DMS114 treated with DMSO at 0.1 percent for 48 hours (cell line): ENCODE results near the gene KIR2DL1.
"Not testable (repeated sequence)": the region's sequence is repeated elsewhere in the genome, so short reads cannot be mapped to it uniquely, and the experiment has no call there.

Source experiments
- DNase-seq: peaks from one replicate; lab custom pipeline; 2025; ENCODE audit not compliant: unreplicated experiment; lab: John Stamatoyannopoulos, UW

Gene KIR2DL1

DNA sequence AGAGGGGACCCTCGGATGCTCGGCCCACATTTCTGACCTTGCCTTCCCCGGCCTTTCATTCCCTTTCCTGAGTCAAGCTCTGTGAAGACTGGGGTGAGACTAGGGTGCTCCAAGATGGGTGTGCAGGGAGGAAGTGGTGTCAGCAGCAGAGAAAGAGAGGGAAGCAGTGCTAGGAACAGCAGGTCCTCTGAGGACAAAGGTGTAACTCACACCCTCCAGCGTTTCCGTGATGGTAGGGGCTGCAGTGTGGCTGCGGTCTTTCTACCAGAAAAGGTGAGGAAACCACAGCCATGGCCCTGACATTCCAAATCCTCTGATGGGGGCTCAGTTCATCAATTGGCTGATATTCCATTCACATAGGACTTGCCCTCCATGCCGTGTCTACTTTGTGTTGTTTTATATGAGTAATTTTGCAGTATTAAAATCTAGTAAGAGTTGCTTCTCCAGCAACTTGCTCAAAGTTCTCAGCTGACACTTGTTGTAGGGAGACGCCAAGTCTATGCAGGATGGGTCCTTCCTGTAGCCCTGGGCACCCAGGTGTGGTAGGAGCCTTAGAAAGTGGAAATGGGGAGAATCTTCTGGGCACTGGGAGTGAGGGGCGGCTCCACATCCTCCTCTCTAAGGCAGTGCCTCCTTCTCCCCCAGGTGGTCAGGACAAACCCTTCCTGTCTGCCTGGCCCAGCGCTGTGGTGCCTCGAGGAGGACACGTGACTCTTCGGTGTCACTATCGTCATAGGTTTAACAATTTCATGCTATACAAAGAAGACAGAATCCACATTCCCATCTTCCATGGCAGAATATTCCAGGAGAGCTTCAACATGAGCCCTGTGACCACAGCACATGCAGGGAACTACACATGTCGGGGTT, 48.3 kb downstream of the KIR2DL1 start:
- no peak for DNase-seq

GRCh38 chr19:54824416-54824815, 54.8 kb downstream of the KIR2DL1 start:
- not testable (repeated sequence) for DNase-seq

GRCh38 chr19:54825326-54825725, 55.7 kb downstream of the KIR2DL1 start:
- not testable (repeated sequence) for DNase-seq

- not testable (repeated sequence) for DNase-seq
These were observed 58.5 kb downstream of the KIR2DL1 start for GRCh38 chr19:54828064-54828463.

DNA sequence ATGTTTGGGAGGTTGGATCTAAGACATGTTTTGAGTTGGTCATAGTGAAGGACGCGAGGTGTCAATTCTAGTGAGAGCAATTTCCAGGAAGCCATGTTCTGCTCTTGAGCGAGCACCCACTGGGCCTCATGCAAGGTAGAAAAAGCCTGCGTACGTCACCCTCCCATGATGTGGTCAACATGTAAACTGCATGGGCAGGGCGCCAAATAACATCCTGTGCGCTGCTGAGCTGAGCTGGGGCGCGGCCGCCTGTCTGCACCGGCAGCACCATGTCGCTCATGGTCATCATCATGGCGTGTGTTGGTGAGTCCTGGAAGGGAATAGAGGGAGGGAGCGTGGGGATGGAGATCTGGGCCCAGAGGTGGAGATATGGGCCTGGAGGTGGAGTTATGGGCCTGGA, 62.9 kb downstream of the KIR2DL1 start, which contains the start of gene KIR2DS4:
KIR2DS4 (plus strand) TSS at position 181 of the 400 bp plus-strand sequence.
- DNase-seq = not testable (repeated sequence)
